Measurements from ENCODE around the gene STOML1. TPM values are rescaled to one million over a fixed set of nuclear protein-coding genes. Genes with fewer than 3 reads are reported as not detected.
"Not testable (repeated sequence)": the region's sequence is repeated elsewhere in the genome, so short reads cannot be mapped to it uniquely, and the experiment has no call there.

Gene STOML1
- total RNA-seq, 1 experiment from 2014 or later, result 19.9 TPM

GRCh38 chr15:73946795-73947370, 45.2 kb downstream of the STOML1 start:
- DNase-seq (ENCODE audit: low read depth), result no peak

- no peak for DNase-seq (ENCODE audit: low read depth)
These were observed 45.9 kb downstream of the STOML1 start for GRCh38 chr15:73946046-73946721.

GRCh38 chr15:73945130-73945508, 47.0 kb downstream of the STOML1 start:
- DNase-seq (ENCODE audit: low read depth), result no peak

- no peak for DNase-seq (ENCODE audit: low read depth)
These were observed 47.6 kb downstream of the STOML1 start for GRCh38 chr15:73944161-73945129.

GRCh38 chr15:73942751-73943270, 49.3 kb downstream of the STOML1 start:
- DNase-seq (ENCODE audit: low read depth), result no peak

- DNase-seq (ENCODE audit: low read depth), result peak; percentile 63
These were observed 50.0 kb downstream of the STOML1 start for GRCh38 chr15:73941871-73942635.

- no peak for DNase-seq (ENCODE audit: low read depth)
These were observed 50.6 kb downstream of the STOML1 start for GRCh38 chr15:73941449-73941848.

- peak; percentile 96 for DNase-seq (ENCODE audit: low read depth)
These were observed 51.1 kb downstream of the STOML1 start for GRCh38 chr15:73941044-73941443.

- no peak for DNase-seq (ENCODE audit: low read depth)
These were observed 51.8 kb downstream of the STOML1 start for GRCh38 chr15:73940061-73940981.

- DNase-seq (ENCODE audit: low read depth), result no peak
These were observed 53.0 kb downstream of the STOML1 start for GRCh38 chr15:73939138-73939537.

GRCh38 chr15:73938516-73938915, 53.6 kb downstream of the STOML1 start:
- not testable (repeated sequence) for DNase-seq (ENCODE audit: low read depth)

- no peak for DNase-seq (ENCODE audit: low read depth)
These were observed 54.4 kb downstream of the STOML1 start for GRCh38 chr15:73937726-73938125.

GRCh38 chr15:73937296-73937695, 54.8 kb downstream of the STOML1 start:
- no peak for DNase-seq (ENCODE audit: low read depth)

- no peak for DNase-seq (ENCODE audit: low read depth)
These were observed 55.4 kb downstream of the STOML1 start for GRCh38 chr15:73936588-73937290.

GRCh38 chr15:73936181-73936580, 55.9 kb downstream of the STOML1 start:
- DNase-seq (ENCODE audit: low read depth), result no peak

GRCh38 chr15:73935547-73935946, 56.5 kb downstream of the STOML1 start:
- peak; percentile 61 for DNase-seq (ENCODE audit: low read depth)

- DNase-seq (ENCODE audit: low read depth), result no peak
These were observed 57.8 kb downstream of the STOML1 start for GRCh38 chr15:73934281-73934680.

- DNase-seq (ENCODE audit: low read depth), result peak; percentile 32
These were observed 59.5 kb downstream of the STOML1 start for GRCh38 chr15:73932381-73933191.

- no peak for DNase-seq (ENCODE audit: low read depth)
These were observed 60.7 kb downstream of the STOML1 start for GRCh38 chr15:73931441-73931840.
